ENCODE results near the gene PITRM1. TPM values are rescaled to one million over a fixed set of nuclear protein-coding genes. Genes with fewer than 3 reads are reported as not detected.

Gene PITRM1
- total RNA-seq, 1 donor from 2014 or later = 60.3 TPM

DNA sequence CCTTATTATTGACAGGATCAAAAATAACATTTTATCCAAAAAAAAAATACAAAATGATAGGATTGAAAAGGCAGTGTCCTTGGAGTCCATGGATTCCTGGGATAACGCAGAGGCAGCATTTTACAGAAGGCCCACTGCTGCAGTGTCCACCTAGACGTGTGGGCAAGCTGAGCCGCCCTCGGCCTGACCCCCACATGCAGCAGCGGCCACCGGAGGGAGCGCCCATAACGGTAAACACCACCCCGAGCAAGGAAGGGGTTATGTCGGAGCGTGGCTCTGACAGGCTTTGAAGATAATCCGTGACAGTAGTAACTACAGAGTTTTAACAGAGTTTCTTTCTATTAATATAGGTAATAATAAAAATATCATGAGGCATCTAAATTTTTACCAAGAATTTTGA, 45.3 kb upstream of the PITRM1 start:
- Mint-ChIP-seq H3K27me3 (ENCODE audit: unreplicated experiment) (no peaks in the 10 kb centered on the region), H3K36me3 (ENCODE audit: low read depth, unreplicated experiment) (no peaks in the 10 kb centered on the region), H3K27ac (ENCODE audit: unreplicated experiment) (no peak overlapping the region), H3K4me3 (ENCODE audit: unreplicated experiment) (no peak overlapping the region), H3K9me3 (ENCODE audit: unreplicated experiment) (no peaks in the 10 kb centered on the region), H3K4me1 (ENCODE audit: unreplicated experiment) (peaks cover 5% of the 10 kb centered on the region)
- TF ChIP-seq, protein P1, sequence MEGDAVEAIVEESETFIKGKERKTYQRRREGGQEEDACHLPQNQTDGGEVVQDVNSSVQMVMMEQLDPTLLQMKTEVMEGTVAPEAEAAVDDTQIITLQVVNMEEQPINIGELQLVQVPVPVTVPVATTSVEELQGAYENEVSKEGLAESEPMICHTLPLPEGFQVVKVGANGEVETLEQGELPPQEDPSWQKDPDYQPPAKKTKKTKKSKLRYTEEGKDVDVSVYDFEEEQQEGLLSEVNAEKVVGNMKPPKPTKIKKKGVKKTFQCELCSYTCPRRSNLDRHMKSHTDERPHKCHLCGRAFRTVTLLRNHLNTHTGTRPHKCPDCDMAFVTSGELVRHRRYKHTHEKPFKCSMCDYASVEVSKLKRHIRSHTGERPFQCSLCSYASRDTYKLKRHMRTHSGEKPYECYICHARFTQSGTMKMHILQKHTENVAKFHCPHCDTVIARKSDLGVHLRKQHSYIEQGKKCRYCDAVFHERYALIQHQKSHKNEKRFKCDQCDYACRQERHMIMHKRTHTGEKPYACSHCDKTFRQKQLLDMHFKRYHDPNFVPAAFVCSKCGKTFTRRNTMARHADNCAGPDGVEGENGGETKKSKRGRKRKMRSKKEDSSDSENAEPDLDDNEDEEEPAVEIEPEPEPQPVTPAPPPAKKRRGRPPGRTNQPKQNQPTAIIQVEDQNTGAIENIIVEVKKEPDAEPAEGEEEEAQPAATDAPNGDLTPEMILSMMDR (IDR thresholded peaks at IDR 0.05; ENCODE audit: unreplicated experiment) = no peak
- no peak for DNase-seq (ENCODE audit: low spot score)

DNA sequence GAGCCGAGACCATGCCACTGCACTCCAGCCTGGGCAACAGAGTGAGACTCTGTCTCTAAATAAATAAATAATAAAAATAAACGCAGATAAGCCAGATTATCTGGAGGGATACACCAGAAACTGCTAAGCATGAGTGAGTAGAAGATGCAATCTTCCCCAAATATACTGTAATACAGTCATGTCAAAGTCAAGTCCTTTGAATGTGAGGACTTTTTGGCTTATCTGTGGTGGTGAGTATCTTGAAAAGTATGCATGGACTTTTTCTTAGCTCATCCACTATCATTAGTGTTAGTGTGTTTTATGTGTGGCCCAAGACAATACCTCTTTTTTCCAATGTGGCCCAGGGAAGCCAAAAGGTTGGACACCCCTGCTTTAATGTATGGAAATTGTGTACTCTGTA, 44.7 kb upstream of the PITRM1 start:
- Mint-ChIP-seq H3K27ac (ENCODE audit: unreplicated experiment) (no peak overlapping the region), H3K9me3 (ENCODE audit: unreplicated experiment) (no peaks in the 10 kb centered on the region), H3K36me3 (ENCODE audit: low read depth, unreplicated experiment) (no peaks in the 10 kb centered on the region), H3K4me3 (ENCODE audit: unreplicated experiment) (no peak overlapping the region), H3K27me3 (ENCODE audit: unreplicated experiment) (no peaks in the 10 kb centered on the region), H3K4me1 (ENCODE audit: unreplicated experiment) (peaks cover 5% of the 10 kb centered on the region)
- DNase-seq (ENCODE audit: low spot score) = no peak
- TF ChIP-seq, protein P1 (IDR thresholded peaks at IDR 0.05; ENCODE audit: unreplicated experiment) = no peak

- peaks cover under 1% of the 10 kb centered on the region for H3K27me3 Mint-ChIP-seq (ENCODE audit: unreplicated experiment)
- H3K9me3 Mint-ChIP-seq (ENCODE audit: unreplicated experiment) = no peaks in the 10 kb centered on the region
- no peaks in the 10 kb centered on the region for H3K36me3 Mint-ChIP-seq (ENCODE audit: low read depth, unreplicated experiment)
- no peak overlapping the region for H3K4me3 Mint-ChIP-seq (ENCODE audit: unreplicated experiment)
- TF ChIP-seq, protein P1 (IDR thresholded peaks at IDR 0.05; ENCODE audit: unreplicated experiment) = no peak
- H3K4me1 Mint-ChIP-seq (ENCODE audit: unreplicated experiment) = peaks cover under 1% of the 10 kb centered on the region
- H3K27ac Mint-ChIP-seq (ENCODE audit: unreplicated experiment) = no peak overlapping the region
- no peak for DNase-seq (ENCODE audit: low spot score)
Measured at GRCh38 chr10:3215153-3215775, 42.7 kb upstream of the PITRM1 start.

- H3K4me1 Mint-ChIP-seq (ENCODE audit: unreplicated experiment) = peaks cover 2% of the 10 kb centered on the region
- TF ChIP-seq, protein P1 (IDR thresholded peaks at IDR 0.05; ENCODE audit: unreplicated experiment) = no peak
Measured at GRCh38 chr10:3213758-3214515, 41.4 kb upstream of the PITRM1 start.

GRCh38 chr10:3213208-3213607, 40.6 kb upstream of the PITRM1 start:
- Mint-ChIP-seq H3K36me3 (ENCODE audit: low read depth, unreplicated experiment) (no peaks in the 10 kb centered on the region), H3K4me3 (ENCODE audit: unreplicated experiment) (no peak overlapping the region), H3K9me3 (ENCODE audit: unreplicated experiment) (no peaks in the 10 kb centered on the region), H3K4me1 (ENCODE audit: unreplicated experiment) (peaks cover 2% of the 10 kb centered on the region), H3K27ac (ENCODE audit: unreplicated experiment) (no peak overlapping the region), H3K27me3 (ENCODE audit: unreplicated experiment) (peaks cover 3% of the 10 kb centered on the region)
- no peak for DNase-seq (ENCODE audit: low spot score)
- TF ChIP-seq, protein P1 (IDR thresholded peaks at IDR 0.05; ENCODE audit: unreplicated experiment) = no peak

More at GRCh38 chr10:3213758-3214515, 41.4 kb upstream of the PITRM1 start:
- Mint-ChIP-seq H3K4me3 (ENCODE audit: unreplicated experiment) (no peak overlapping the region), H3K27me3 (ENCODE audit: unreplicated experiment) (peaks cover 3% of the 10 kb centered on the region), H3K27ac (ENCODE audit: unreplicated experiment) (no peak overlapping the region), H3K36me3 (ENCODE audit: low read depth, unreplicated experiment) (no peaks in the 10 kb centered on the region), H3K9me3 (ENCODE audit: unreplicated experiment) (no peaks in the 10 kb centered on the region)
- no peak for DNase-seq (ENCODE audit: low spot score)
